GM18511 (cell line): ENCODE measurements around the gene PTS.
A peak's percentile ranks its signal among the peaks of the same experiment; 100 is the strongest.
"Not testable (repeated sequence)": the region's sequence is repeated elsewhere in the genome, so short reads cannot be mapped to it uniquely, and the experiment has no call there.

ENCODE experiments used
- ATAC-seq: cut with Tn5 transposase; IDR thresholded peaks from one replicate; pipeline ENCODE4 v1.9.1; 2021; ENCODE audit warnings: mild to moderate bottlenecking, moderate library complexity; ENCODE audit not compliant: unreplicated experiment

Gene PTS

DNA sequence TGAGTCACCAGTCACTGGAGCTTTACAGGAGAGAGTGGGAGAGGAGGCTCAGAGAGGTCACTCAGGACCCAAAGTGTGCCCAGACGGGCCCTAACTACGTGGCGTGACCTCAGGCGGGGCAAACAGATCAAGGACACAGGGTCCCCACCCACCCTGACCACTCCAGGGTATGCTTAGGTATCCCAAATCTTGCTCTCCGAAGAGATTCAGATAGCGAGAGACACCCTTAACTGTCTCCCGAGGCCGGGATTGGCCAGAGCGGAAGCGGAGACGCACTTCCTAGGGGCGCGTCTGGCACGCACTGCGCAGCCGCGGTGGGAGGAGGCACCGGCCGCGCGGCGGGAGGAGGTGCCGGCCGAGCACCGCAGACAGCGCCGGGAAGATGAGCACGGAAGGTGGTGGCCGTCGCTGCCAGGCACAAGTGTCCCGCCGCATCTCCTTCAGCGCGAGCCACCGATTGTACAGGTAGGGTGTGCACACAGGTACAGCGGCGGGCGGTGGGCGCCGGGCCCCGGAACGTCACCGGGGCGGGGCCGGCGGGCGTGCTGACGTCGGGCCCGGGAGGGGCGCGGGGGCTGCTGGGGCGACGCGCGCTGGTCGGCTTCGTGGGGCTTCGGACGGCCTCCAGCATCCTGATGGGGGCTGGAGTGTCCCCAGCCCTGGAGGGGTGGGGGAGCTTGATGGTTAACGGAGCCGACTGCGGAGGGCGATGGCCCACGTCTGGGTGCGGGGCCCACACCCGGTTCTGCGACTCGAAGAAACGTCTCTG is at the start of gene PTS:
Gene PTS, plus strand, starts transcription at position 367 of the 769 bp plus-strand sequence. Its CDS starts 16 bp downstream, at position 383.
- ATAC-seq = peak; percentile 97

DNA sequence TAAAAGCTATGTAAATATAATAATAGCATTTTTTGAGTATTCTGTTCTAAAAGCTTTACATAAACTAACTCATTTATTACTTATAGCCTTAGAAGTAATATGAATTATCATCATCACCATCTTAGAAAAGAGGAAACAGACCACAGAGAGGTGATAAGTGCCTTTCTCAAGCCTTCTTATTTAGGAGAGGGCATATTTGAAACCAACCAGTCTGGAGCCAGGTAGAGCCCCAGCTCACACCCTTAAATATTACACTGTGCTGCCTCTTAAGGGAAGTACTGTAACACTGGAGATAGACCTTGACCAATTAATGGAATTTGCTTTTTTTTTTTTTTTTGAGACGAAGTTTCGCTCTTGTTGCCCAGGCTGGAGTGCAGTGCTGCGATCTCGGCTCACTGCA is 48.6 kb upstream of the PTS start:
- ATAC-seq = no peak

DNA sequence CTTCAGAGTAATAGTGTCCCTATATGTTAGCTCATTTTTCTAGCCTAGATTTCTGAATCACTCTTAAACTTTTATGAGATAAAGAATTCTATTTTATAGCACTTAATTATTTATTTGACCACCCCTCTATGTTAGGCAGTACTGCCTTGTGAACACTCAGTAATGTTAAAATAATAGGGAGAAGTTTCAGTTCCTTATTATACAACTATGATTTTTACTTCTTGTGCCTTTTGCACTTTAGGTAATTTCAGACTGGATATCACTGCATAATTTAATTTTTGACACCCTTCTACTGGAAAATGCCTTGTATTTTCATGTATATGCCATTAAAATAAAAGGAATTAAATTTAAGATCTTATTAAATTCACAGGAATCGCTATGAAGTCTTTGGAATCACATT is 47.8 kb upstream of the PTS start:
- no peak for ATAC-seq

GRCh38 chr11:112178936-112179335 is 47.3 kb upstream of the PTS start:
- ATAC-seq = no peak

- ATAC-seq = peak; percentile 89
Measured at GRCh38 chr11:112179601-112180000, 46.6 kb upstream of the PTS start.

- no peak for ATAC-seq
Measured at GRCh38 chr11:112182867-112183266, 43.4 kb upstream of the PTS start.

DNA sequence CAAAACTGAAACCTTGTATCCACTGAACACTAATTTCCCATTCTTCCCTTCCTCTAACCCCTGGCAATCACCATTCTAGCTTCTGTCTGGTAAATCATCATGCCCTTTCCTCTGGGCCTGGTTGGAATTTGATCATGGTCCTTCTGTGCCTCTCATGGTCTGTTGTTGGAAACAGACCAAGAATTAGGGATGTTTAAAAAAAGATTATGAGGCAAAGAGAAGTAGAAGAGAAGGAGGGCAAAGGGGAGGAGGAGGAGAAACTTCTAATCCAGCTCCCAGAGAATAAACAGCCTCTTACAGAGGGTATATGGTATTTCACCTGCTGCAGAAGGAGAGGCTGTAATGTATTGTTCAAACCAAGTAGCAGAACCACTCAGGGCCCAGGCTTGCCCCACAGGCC is 40.3 kb upstream of the PTS start:
- no peak for ATAC-seq

GRCh38 chr11:112186304-112186703 is 39.9 kb upstream of the PTS start:
- no peak for ATAC-seq

GRCh38 chr11:112195113-112195512 is 31.1 kb upstream of the PTS start:
- not testable (repeated sequence) for ATAC-seq

DNA sequence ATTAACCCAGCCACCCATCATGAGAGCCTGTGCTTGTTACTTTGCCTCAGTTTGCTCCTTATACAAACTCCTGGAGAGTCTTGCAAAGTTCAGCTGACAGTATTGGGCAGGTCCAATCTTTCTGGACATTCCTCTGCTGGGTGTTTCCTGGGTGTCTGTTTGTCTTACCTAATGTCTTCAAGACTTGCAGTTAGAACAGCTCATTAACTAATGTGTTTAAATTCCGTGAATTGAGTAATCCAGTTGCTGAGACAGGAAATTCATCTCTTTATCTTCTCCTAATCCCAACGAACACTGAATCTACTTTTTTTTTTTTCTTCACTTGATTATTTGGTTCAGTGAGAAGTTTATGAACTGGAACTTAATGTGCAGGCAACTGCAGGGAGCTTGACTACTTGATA is 30.3 kb upstream of the PTS start:
- ATAC-seq = no peak

- no peak for ATAC-seq
Measured at GRCh38 chr11:112196519-112197087, 29.6 kb upstream of the PTS start.

DNA sequence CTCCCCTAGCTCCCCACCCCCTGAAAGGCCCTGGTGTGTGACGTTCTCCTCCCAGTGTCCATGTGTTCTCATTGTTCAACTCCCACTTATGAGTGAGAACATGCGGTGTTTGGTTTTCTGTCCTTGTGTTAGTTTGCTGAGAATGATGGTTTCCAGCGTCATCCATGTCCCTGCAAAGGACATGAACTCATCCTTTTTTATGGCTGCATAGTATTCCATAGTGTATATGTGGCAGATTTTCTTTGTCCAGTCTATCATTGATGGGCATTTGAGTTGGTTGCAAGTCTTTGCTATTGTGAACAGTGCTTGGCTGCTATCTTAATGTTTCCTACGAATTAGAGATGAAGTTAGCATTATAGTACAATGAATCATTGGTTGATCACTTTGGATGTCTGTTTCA is 27.1 kb upstream of the PTS start:
- not testable (repeated sequence) for ATAC-seq

- no peak for ATAC-seq
Measured at GRCh38 chr11:112200252-112200651, 26.0 kb upstream of the PTS start.

- no peak for ATAC-seq
Measured at GRCh38 chr11:112206071-112206470, 20.2 kb upstream of the PTS start.

DNA sequence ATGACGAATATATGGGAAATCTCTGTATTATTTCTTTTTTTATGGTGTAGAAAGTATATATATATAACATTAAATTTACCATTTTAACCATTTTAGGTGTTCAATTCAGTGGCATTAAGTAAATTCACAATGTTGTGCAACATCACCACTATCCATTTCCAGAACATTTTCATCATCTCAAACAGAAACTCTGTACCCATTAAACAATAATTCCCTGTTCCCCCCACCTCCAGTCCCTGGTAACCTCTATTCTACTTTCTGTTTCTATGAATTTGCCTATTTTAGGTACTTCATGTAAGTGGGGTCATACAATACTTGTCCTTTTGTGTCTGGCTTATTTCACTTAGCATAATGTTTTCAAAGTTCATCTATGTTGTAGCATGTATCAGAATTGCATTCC is 15.3 kb upstream of the PTS start:
- ATAC-seq = no peak

GRCh38 chr11:112211536-112211935 is 14.7 kb upstream of the PTS start:
- ATAC-seq = peak; percentile 69

DNA sequence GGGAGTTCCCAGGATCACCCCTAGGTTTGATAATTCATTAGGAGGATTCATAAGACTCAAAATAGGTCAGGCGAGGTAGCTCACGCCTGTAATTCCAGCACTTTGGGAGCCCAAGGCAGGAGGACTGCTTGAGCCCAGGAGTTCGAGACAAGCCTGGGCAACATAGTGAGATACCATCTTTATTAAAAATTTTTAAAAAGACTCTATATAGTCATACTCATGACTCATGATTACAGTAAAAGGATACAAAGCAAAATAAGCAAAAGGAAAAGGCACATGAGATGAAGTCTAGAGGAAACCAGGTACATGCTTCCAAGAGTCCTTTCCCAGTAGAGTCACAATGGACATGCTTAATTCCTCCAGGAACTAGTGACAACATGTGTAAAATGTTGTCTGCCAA is 13.9 kb upstream of the PTS start:
- no peak for ATAC-seq

- ATAC-seq = no peak
Measured at GRCh38 chr11:112212710-112213109, 13.5 kb upstream of the PTS start.

DNA sequence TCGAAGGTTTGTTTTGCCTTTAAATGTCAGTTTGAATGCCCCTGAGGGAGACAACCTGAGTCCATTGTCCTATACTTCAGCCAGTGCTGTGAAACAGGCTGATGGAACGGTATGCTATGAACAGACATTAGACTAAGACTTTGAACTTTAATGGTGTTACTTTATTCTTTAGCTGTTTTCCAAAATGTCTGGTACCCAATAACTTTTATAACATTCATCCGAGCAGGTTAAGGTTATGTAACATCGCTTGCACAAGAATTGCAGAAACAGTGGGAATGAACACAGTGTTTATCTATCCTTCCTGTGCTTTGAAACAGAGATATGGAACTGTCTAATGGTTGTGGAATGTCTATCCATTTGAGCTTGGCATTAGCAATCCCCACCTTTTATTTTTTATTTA is 12.5 kb upstream of the PTS start:
- ATAC-seq = no peak

- no peak for ATAC-seq
Measured at GRCh38 chr11:112215621-112216020, 10.6 kb upstream of the PTS start.

DNA sequence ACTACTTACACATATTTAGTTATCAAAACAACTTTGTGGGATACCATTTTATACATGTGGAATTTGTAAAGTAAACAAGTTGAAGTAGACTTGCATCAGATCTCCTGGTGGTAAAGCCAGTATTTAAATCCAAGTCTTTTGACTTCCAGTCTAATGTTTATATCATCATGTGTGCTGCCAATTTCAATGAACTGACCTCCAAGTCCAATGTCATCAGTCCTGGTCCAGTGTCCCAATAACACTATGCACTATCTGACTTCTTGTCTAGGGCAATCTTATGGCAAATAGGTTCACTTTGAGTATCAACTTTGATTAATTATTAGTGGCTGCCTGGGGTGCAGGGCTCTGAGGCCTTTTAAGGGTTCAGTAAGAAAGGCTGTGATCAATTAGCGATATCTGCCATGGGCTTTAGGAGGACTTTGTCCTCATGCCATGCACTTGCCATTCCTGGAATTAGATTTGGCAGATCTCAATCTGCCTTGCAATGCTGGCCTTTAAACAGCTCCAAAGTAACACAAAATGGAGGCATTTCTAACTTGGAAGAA is 9.6 kb upstream of the PTS start:
- ATAC-seq = no peak

DNA sequence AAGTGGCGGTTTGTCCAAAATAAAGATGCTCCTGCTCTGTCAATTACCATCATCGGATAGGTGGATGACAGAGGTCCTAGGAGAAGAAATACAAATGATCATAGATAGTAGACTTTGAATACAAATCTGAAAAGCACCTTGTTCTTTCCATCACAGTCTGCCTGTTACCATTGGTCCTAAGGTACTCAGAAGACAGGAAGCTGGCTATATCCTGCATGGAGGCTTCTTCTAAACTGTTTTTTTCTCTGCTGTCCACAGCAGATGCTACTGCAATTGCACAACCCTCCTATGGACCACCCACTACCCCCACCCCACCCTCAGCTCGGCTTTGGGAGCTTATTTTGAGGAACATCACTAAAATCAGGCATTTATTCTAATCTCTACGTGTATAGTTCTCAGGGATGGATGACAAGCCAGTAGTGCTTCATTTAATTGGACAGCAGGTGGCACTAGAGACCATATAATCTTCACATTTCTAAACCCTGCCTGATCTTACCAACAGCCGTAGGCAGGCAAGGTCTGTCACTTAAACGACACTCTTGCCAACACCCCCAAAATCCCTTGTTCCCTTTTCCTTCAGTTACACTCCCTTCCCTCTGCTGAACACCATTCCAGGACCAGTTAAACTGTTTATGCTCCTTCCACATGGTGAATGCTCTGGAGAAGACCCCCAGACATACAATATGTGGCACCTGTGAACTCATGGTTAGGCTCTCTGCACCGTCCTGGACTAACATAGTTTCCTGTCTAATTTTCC is 6.6 kb upstream of the PTS start:
- ATAC-seq = peak; percentile 98
